ENCODE data around the gene CCNB2. TPM values are rescaled to one million over a fixed set of nuclear protein-coding genes. Genes with fewer than 3 reads are reported as not detected.

The CCNB2 gene
- total and polyA plus RNA-seq, 2 of the 8 experiments (the other 6 are each of a cell fraction or from before 2014, with no cell fraction given): 70.7 to 92.1 TPM

DNA sequence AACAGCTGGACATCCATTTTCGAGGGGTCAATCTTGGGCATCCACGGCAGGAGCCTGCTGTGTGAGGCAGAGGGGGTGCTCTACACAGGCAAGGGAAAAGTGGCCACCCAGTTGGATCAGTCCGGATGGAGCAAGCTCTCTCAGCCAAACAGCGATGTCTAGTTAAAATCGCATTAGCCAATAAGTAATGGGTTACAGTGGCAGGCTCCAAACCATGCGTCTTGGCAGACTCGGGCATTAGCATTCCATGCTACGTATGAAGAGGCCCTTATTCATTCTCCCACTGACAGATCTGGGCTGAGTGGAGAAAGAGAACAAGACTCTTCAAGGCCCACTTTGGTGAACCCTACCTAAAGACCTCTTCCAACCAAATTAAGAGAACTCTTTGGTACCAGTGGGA is 49.3 kb downstream of the CCNB2 start:
- Histone ChIP-seq H3K79me2 (ENCODE audit: control insufficient read depth in 1 of 2, insufficient read depth in 2 of 2, low read length in 2 of 2) (no peaks in the 10 kb centered on the region), H2AFZ (ENCODE audit: low read length) (no peak overlapping the region), H4K5ac (ENCODE audit: insufficient read length, low read depth, low read length) (no peak overlapping the region), H2BK120ac (replicated peaks; ENCODE audit: low read depth, low read length) (no peak overlapping the region), H4K91ac (replicated peaks; ENCODE audit: insufficient read length, low read length) (no peak overlapping the region), H3K4me3 (ENCODE audit: extremely low read depth in 1 of 4, insufficient read depth in 2 of 4, low read depth in 3 of 4, low read length in 4 of 4) (no peak overlapping the region), H3K14ac (ENCODE audit: insufficient read length) (no peak overlapping the region), H2AK5ac (ENCODE audit: low read depth, low read length) (no peak overlapping the region), H3K23ac (ENCODE audit: insufficient read length) (no peak overlapping the region), H3K4me2 (ENCODE audit: insufficient read depth in 1 of 2, low read depth in 2 of 2, low read length in 2 of 2) (no peak overlapping the region), H3K27ac (ENCODE audit: low read depth, low read length) (no peak overlapping the region), H3K79me1 (ENCODE audit: low read depth, low read length) (no peaks in the 10 kb centered on the region), H2BK5ac (ENCODE audit: low read depth, low read length) (no peak overlapping the region), H3K9me3 (ENCODE audit: insufficient read depth in 2 of 2, low read depth in 1 of 2, low read length in 1 of 2) (no peaks in the 10 kb centered on the region), H2BK12ac (ENCODE audit: low read depth, low read length) (no peak overlapping the region), H2BK15ac (ENCODE audit: low read length) (no peak overlapping the region), H4K8ac (ENCODE audit: extremely low read depth, insufficient read depth, low read length) (no peak overlapping the region), H3K4me1 (replicated peaks in 1 of 4; ENCODE audit: control insufficient read depth in 3 of 4, insufficient read depth in 4 of 4, low read length in 3 of 4) (no peaks in the 10 kb centered on the region), H3K23me2 (ENCODE audit: low read depth, low read length) (no peaks in the 10 kb centered on the region), H3K56ac (replicated peaks; ENCODE audit: insufficient read length, low read depth, low read length) (no peak overlapping the region), H3K27me3 (replicated peaks in 1 of 4; ENCODE audit: control insufficient read depth in 3 of 4, extremely low read depth in 1 of 4, insufficient read depth in 3 of 4, low read length in 3 of 4) (no peaks in the 10 kb centered on the region), H3K18ac (ENCODE audit: extremely low read depth, low read length) (no peak overlapping the region), H2BK20ac (ENCODE audit: low read length) (no peak overlapping the region), H3K4ac (replicated peaks; ENCODE audit: insufficient read length, low read depth, low read length) (no peak overlapping the region), H4K20me1 (replicated peaks in 1 of 2; ENCODE audit: control insufficient read depth in 1 of 2, insufficient read depth in 2 of 2, low read length in 2 of 2) (peaks cover 0 to 2% of the 10 kb centered on the region in 2 experiments), H3K36me3 (ENCODE audit: control insufficient read depth in 2 of 4, insufficient read depth in 4 of 4, low read length in 3 of 4) (peaks cover 9 to 64% (median 25%) of the 10 kb centered on the region in 4 experiments), H3K9ac (replicated peaks in 1 of 4; ENCODE audit: extremely low read depth in 1 of 4, low read depth in 3 of 4, low read length in 3 of 4) (no peak overlapping the region)
- POLR2A ChIA-PET (ENCODE audit: partially characterized antibody): no interaction called here
- CTCF ChIA-PET (ENCODE audit: partially characterized antibody): interaction anchor here (1.5 to 3.4 kb wide), 5 partner anchors 9 to 347 kb away, joined by 4 to 20 read pairs (median 6); no protein-coding TSS in a partner anchor
- whole genome bisulfite sequencing, 2 experiments (ENCODE audit: extremely low coverage in 1 of 2, insufficient coverage in 1 of 2, insufficient read length in 1 of 2, insufficient replicate concordance in 2 of 2, low coverage in 1 of 2, low lambda C conversion rate in 2 of 2, missing lambda C conversion rate in 1 of 2): 90% methylated on average over 8 of the region's 8 CpGs; no CpG with 5 or more reads in 1 of the 2 experiments
- FAIRE-seq (no peak), DNase-seq (ENCODE audit: low read depth in 1 of 2, low spot score in 2 of 2) (no peak)
- TF ChIP-seq E2F6 (IDR thresholded peaks at IDR 0.05) (no peak), TBP (IDR thresholded peaks at IDR 0.05; ENCODE audit: low read depth, low read length) (no peak), MAFK (IDR thresholded peaks at IDR 0.05; ENCODE audit: low read depth, low read length) (no peak), SAP30 (IDR thresholded peaks at IDR 0.05; ENCODE audit: insufficient read depth, insufficient replicate concordance, low read length) (no peak)
